A673 (cell line): Measurements from ENCODE around the gene ALDH18A1. TPM values are rescaled to one million over a fixed set of nuclear protein-coding genes. Genes with fewer than 3 reads are reported as not detected.
"Not testable (repeated sequence)": the region's sequence is repeated elsewhere in the genome, so short reads cannot be mapped to it uniquely, and the experiment has no call there.

ENCODE experiments used
- BruUV-seq: library from RNA; stranded (reverse); fragments of 400-500 nt; replicated peaks from 2 replicates; lab custom pipeline; 2021; lab: Mats Ljungman, UMichigan
- CTCF ChIA-PET: fragments of 300-600 bp; sonication (Branson Sonifier 250); formaldehyde crosslinking; loops from one replicate; lab custom pipeline; 2022; ENCODE audit warnings: antibody characterized with exemption; lab: Charles Lee
- POLR2A ChIA-PET: fragments of 300-600 bp; sonication (Branson Sonifier 250); formaldehyde crosslinking; loops from one replicate; lab custom pipeline; 2022; ENCODE audit warnings: antibody characterized with exemption; ENCODE audit not compliant: low non-redundant PET; lab: Charles Lee
- DNase-seq: peaks from one replicate; pipeline ENCODE4 v3.0.0-alpha.2; 2015; ENCODE audit warnings: low spot score
- H3K27ac ChIP-seq: fragments of 200-600 bp; sonication (generic); 2 replicates; pipeline ENCODE4 v1.5.1; 2016; ENCODE audit warnings: mixed run types, low read depth, mild to moderate bottlenecking, mixed read lengths, antibody characterized with exemption, low read length; ENCODE audit not compliant: poor library complexity, severe bottlenecking
- H3K27me3 ChIP-seq: fragments of 200-600 bp; sonication (generic); replicated peaks from 2 replicates; pipeline ENCODE4 v1.6.1; 2017; ENCODE audit warnings: mixed run types, low read depth, mild to moderate bottlenecking, mixed read lengths, antibody characterized with exemption, low read length; ENCODE audit not compliant: insufficient read depth, poor library complexity
- H3K36me3 ChIP-seq: fragments of 200-600 bp; sonication (generic); 2 replicates; pipeline ENCODE4 v1.6.1; 2016; ENCODE audit warnings: mixed run types, mild to moderate bottlenecking, mixed read lengths, antibody characterized with exemption, low read length; ENCODE audit not compliant: insufficient read depth, poor library complexity, severe bottlenecking
- H3K4me1 ChIP-seq: fragments of 200-600 bp; sonication (generic); 2 replicates; pipeline ENCODE4 v1.6.1; 2017; ENCODE audit warnings: mixed run types, mild to moderate bottlenecking, mixed read lengths, antibody characterized with exemption, low read length; ENCODE audit not compliant: insufficient read depth, poor library complexity, severe bottlenecking
- H3K4me3 ChIP-seq: fragments of 200-600 bp; sonication (generic); 2 replicates; pipeline ENCODE4 v1.5.1; 2016; ENCODE audit warnings: low read depth, mixed run types, mild to moderate bottlenecking, mixed read lengths, low read length; ENCODE audit not compliant: poor library complexity, severe bottlenecking
- H3K9me3 ChIP-seq: fragments of 200-600 bp; sonication (generic); 2 replicates; pipeline ENCODE4 v1.6.1; 2016; ENCODE audit warnings: mixed run types, low read depth, mild to moderate bottlenecking, mixed read lengths, antibody characterized with exemption, low read length; ENCODE audit not compliant: poor library complexity, severe bottlenecking
- EZH2 ChIP-seq: fragments of 200-600 bp; sonication (generic); IDR thresholded peaks from 2 replicates; pipeline ENCODE4 v1.6.1; 2017; ENCODE audit warnings: borderline replicate concordance, low read depth, mild to moderate bottlenecking, mixed read lengths, antibody characterized with exemption, low read length; ENCODE audit not compliant: poor library complexity, severe bottlenecking
- intact Hi-C: fragments of 100-400 bp; cut with micrococcal nuclease; formaldehyde crosslinking; loops from one replicate; pipeline ENCODE4 v1.10.0; 2022; ENCODE audit not compliant: unreplicated experiment
- total RNA-seq: library from RNA; stranded (reverse); gene quantifications from 2 replicates; pipeline ENCODE4 v1.2.3, GENCODE V29; 2021
- TF ChIP-seq, protein P1 (sequence below): fragments of 300-800, 200-600 bp; sonication (generic); conservative IDR thresholded peaks from 2 replicates; pipeline ENCODE4 v1.5.1; 2017; ENCODE audit warnings: low read depth, mild to moderate bottlenecking, antibody characterized with exemption, low read length, moderate library complexity, mixed read lengths

Gene ALDH18A1
- total RNA-seq, 1 experiment from 2014 or later = 88.0 TPM

GRCh38 chr10:95675403-95676116, 19.0 kb upstream of the ALDH18A1 start:
- H3K27ac ChIP-seq = no peak overlapping the region
- no peaks in the 10 kb centered on the region for H3K27me3 ChIP-seq
- BruUV-seq = no TSS peak
- ChIA-PET CTCF (no interaction called here), POLR2A (no interaction called here)
- no peaks in the 10 kb centered on the region for H3K9me3 ChIP-seq
- H3K4me1 ChIP-seq = no peaks in the 10 kb centered on the region
- no peak overlapping the region for H3K4me3 ChIP-seq
- intact Hi-C loops = no loop called here
- no peak for DNase-seq
- TF ChIP-seq EZH2 = no peak
- H3K36me3 ChIP-seq = peaks cover 55% of the 10 kb centered on the region

DNA sequence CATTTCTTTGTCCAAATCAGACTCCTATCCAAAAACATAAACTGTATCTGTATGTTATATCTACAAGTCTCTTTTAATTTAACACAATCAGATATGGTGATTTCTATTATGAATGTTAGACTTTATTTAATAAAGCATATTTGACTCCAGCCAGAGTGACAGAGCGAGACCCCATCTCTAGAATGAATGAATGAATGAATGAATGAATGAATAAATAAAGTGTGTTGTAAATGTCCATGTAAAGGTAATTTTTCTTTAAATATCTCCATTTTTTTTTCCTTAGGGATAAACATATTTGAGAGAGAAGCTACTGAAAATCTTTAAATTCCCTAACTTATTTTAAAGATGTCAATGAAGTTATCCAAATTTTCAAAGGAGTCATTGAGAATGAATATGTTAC, 18.1 kb upstream of the ALDH18A1 start:
- Histone ChIP-seq H3K27me3 (no peaks in the 10 kb centered on the region), H3K9me3 (no peaks in the 10 kb centered on the region), H3K27ac (no peak overlapping the region), H3K4me3 (no peak overlapping the region), H3K4me1 (no peaks in the 10 kb centered on the region), H3K36me3 (peaks cover 46% of the 10 kb centered on the region)
- POLR2A ChIA-PET = no interaction called here
- intact Hi-C loops = no loop called here
- BruUV-seq = no TSS peak
- DNase-seq = no peak
- TF ChIP-seq, protein P1, sequence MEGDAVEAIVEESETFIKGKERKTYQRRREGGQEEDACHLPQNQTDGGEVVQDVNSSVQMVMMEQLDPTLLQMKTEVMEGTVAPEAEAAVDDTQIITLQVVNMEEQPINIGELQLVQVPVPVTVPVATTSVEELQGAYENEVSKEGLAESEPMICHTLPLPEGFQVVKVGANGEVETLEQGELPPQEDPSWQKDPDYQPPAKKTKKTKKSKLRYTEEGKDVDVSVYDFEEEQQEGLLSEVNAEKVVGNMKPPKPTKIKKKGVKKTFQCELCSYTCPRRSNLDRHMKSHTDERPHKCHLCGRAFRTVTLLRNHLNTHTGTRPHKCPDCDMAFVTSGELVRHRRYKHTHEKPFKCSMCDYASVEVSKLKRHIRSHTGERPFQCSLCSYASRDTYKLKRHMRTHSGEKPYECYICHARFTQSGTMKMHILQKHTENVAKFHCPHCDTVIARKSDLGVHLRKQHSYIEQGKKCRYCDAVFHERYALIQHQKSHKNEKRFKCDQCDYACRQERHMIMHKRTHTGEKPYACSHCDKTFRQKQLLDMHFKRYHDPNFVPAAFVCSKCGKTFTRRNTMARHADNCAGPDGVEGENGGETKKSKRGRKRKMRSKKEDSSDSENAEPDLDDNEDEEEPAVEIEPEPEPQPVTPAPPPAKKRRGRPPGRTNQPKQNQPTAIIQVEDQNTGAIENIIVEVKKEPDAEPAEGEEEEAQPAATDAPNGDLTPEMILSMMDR = no peak
- TF ChIP-seq EZH2 = no peak
- CTCF ChIA-PET = no interaction called here

- BruUV-seq, H3K4me3 ChIP-seq, intact Hi-C loops, H3K27ac ChIP-seq, H3K27me3 ChIP-seq, H3K9me3 ChIP-seq, CTCF ChIA-PET, POLR2A ChIA-PET, H3K4me1 ChIP-seq, DNase-seq: not testable (repeated sequence)
- H3K36me3 ChIP-seq = peaks cover 32% of the 10 kb centered on the region
Measured at GRCh38 chr10:95672641-95673040, 16.1 kb upstream of the ALDH18A1 start.

DNA sequence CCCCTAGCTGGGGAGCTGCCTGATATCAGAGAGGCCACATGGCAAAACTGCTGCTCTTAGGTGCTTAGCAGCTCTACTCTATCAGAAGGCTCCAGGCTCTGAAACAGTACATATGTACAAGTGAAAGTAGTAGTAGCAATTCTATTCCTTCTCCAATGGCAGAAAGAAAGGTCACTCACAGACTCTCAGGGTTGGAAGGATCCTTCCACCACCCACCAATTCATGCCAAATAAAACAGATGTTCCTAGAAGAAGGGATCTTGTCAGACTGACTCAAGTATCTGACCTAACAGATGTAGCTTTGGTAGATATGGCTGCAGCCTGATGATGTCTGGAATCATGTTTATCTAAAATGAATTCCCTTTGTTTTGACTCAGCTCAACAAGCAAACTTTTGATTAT, 8.0 kb upstream of the ALDH18A1 start:
- Histone ChIP-seq H3K27me3 (no peaks in the 10 kb centered on the region), H3K4me1 (no peaks in the 10 kb centered on the region), H3K27ac (no peak overlapping the region), H3K4me3 (no peak overlapping the region), H3K9me3 (no peaks in the 10 kb centered on the region), H3K36me3 (peaks cover 9% of the 10 kb centered on the region)
- CTCF ChIA-PET = no interaction called here
- intact Hi-C loops = no loop called here
- TF ChIP-seq EZH2 = no peak
- TF ChIP-seq, protein P1 = no peak
- POLR2A ChIA-PET = no interaction called here
- no peak for DNase-seq
- no TSS peak for BruUV-seq
